ENCODE measurements around the gene C16orf90.

C16orf90 gene

GRCh38 chr16:3460585-3460984 is 34.7 kb downstream of the C16orf90 start:
- DNase-seq, result no peak

GRCh38 chr16:3460121-3460520 is 35.2 kb downstream of the C16orf90 start:
- DNase-seq, result no peak

GRCh38 chr16:3459401-3460090 is 35.7 kb downstream of the C16orf90 start:
- DNase-seq, result no peak

- DNase-seq, result no peak
These were observed 36.4 kb downstream of the C16orf90 start for GRCh38 chr16:3458852-3459361.

- DNase-seq, result no peak
These were observed 36.9 kb downstream of the C16orf90 start for GRCh38 chr16:3458278-3458851.

GRCh38 chr16:3457434-3458252 is 37.6 kb downstream of the C16orf90 start:
- peak; percentile 65 for DNase-seq

GRCh38 chr16:3454631-3455147 is 40.6 kb downstream of the C16orf90 start:
- no peak for DNase-seq

- DNase-seq, result no peak
These were observed 41.2 kb downstream of the C16orf90 start for GRCh38 chr16:3454093-3454492.

- no peak for DNase-seq
These were observed 51.3 kb downstream of the C16orf90 start for GRCh38 chr16:3444032-3444388.

All from NCI-H1694 treated with DMSO at 0.1 percent for 48 hours (cell line).